ENCODE data around the gene EXOC3L1. TPM values are rescaled to one million over a fixed set of nuclear protein-coding genes. Genes with fewer than 3 reads are reported as not detected.
A peak's percentile ranks its signal among the peaks of the same experiment; 100 is the strongest.

EXOC3L1 gene
- total and polyA plus RNA-seq, 2 of the 13 experiments (the other 11 are each of a cell fraction or from before 2014, with no cell fraction given) = 0.12 TPM; not detected in 1

GRCh38 chr16:67184995-67185650 lies 4.8 kb downstream of the EXOC3L1 start (continued):
- TF ChIP-seq GATAD1 (CRISPR knock-in tag; IDR thresholded peaks at IDR 0.05) (peak; percentile 80), ZC3H4 (CRISPR knock-in tag; IDR thresholded peaks at IDR 0.05; ENCODE audit: borderline replicate concordance) (0 out of 2 replicates have a peak, but pooled peaks have one; percentile 74), ZNF138 (CRISPR knock-in tag; IDR thresholded peaks at IDR 0.05; ENCODE audit: low read depth) (peak; percentile 97), LBX2 (CRISPR knock-in tag; IDR thresholded peaks at IDR 0.05; ENCODE audit: borderline replicate concordance) (peak; percentile 83; the same call in 1 of the 2 replicates), ZIK1 (CRISPR knock-in tag; IDR thresholded peaks at IDR 0.05; ENCODE audit: borderline replicate concordance, low read depth) (peak; percentile 86), ZNF687 (CRISPR knock-in tag; IDR thresholded peaks at IDR 0.05) (peak; percentile 88), ZNF549 (CRISPR knock-in tag; IDR thresholded peaks at IDR 0.05) (0 out of 2 replicates have a peak, but pooled peaks have one; percentile 44), SALL1 (CRISPR knock-in tag; IDR thresholded peaks at IDR 0.05) (peak; percentile 97), ZFP82 (CRISPR knock-in tag; IDR thresholded peaks at IDR 0.05; ENCODE audit: borderline replicate concordance) (0 out of 2 replicates have a peak, but pooled peaks have one; percentile 77), FIP1L1 (IDR thresholded peaks at IDR 0.05; ENCODE audit: borderline replicate concordance, insufficient read depth, low read depth, low read length) (no peak), MATR3 (CRISPR knock-in tag; IDR thresholded peaks at IDR 0.05) (no peak), ZNF570 (CRISPR knock-in tag; IDR thresholded peaks at IDR 0.05; ENCODE audit: borderline replicate concordance) (no peak), ZNF761 (CRISPR knock-in tag; conservative IDR thresholded peaks at IDR 0.05) (no peak; the same call in none of the 2 replicates), ZFP90 (CRISPR knock-in tag; IDR thresholded peaks at IDR 0.05; ENCODE audit: borderline replicate concordance) (peak; percentile 98), MAFK (conservative IDR thresholded peaks at IDR 0.05 in 1 of 2, IDR thresholded peaks at IDR 0.05 in 1 of 2; ENCODE audit: low read length in 2 of 2) (no peak), ZNF546 (CRISPR knock-in tag; conservative IDR thresholded peaks at IDR 0.05) (peak; percentile 54; the same call in 1 of the 2 replicates), ATF7 (IDR thresholded peaks at IDR 0.05) (no peak), ATF7 (CRISPR knock-in tag; IDR thresholded peaks at IDR 0.05) (no peak; the same call in 1 of the 2 replicates), YY1 (IDR thresholded peaks at IDR 0.05; ENCODE audit: insufficient read depth, insufficient replicate concordance, low read depth, low read length) (peak; percentile 62), ZNF362 (CRISPR knock-in tag; IDR thresholded peaks at IDR 0.05; ENCODE audit: borderline replicate concordance) (peak; percentile 17; the same call in 1 of the 2 replicates), HES4 (CRISPR knock-in tag; IDR thresholded peaks at IDR 0.05; ENCODE audit: borderline replicate concordance) (peak; percentile 50; the same call in 1 of the 2 replicates), ZNF790 (CRISPR knock-in tag; IDR thresholded peaks at IDR 0.05; ENCODE audit: borderline replicate concordance) (no peak)

Data from HepG2 (cell line).